IMR-90 (cell line): ENCODE measurements around the gene SULT1E1. TPM values are rescaled to one million over a fixed set of nuclear protein-coding genes. Genes with fewer than 3 reads are reported as not detected.

Source experiments
- ATAC-seq: fragments of 200-7000 bp; cut with Tn5 transposase; 2 replicates; pipeline ENCODE4 v1.9.1; 2020; ENCODE audit warnings: low read depth, mild to moderate bottlenecking, moderate library complexity
- BruUV-seq: library from RNA; stranded (reverse); fragments of 400-500 nt; replicated peaks from 2 replicates; lab custom pipeline; 2021; lab: Mats Ljungman, UMichigan
- CTCF ChIA-PET: fragments of 300-600 bp; formaldehyde crosslinking; extraction: SDS; loops from one replicate; lab custom pipeline; 2021; ENCODE audit warnings: antibody characterized with exemption; lab: Yijun Ruan, JAX
- POLR2A ChIA-PET: fragments of 300-600 bp; sonication (Branson Sonifier 250); formaldehyde crosslinking; loops from one replicate; lab custom pipeline; 2022; ENCODE audit warnings: antibody characterized with exemption; ENCODE audit not compliant: unreplicated experiment; lab: Charles Lee
- DNase-seq: peaks from one replicate; pipeline ENCODE4 v3.0.0; 2013
- H2AFZ ChIP-seq: replicated peaks from 2 replicates; pipeline ENCODE3; 2013; ENCODE audit warnings: low read length, mild to moderate bottlenecking; ENCODE audit not compliant: poor library complexity
- H2AK5ac ChIP-seq: 2 replicates; pipeline ENCODE4 v1.6.1; 2013; ENCODE audit warnings: low read depth, low read length, inconsistent platforms
- H2AK9ac ChIP-seq: replicated peaks from 2 replicates; pipeline ENCODE3; 2013; ENCODE audit warnings: mild to moderate bottlenecking, low read depth, low read length, moderate library complexity; ENCODE audit not compliant: poor library complexity
- H2BK120ac ChIP-seq: 2 replicates; pipeline ENCODE4 v1.6.1; 2013; ENCODE audit warnings: low read depth, low read length, inconsistent platforms
- H2BK15ac ChIP-seq: 3 replicates; pipeline ENCODE4 v1.6.1; 2013; ENCODE audit warnings: low read depth, low read length, inconsistent platforms
- H2BK20ac ChIP-seq: 2 replicates; pipeline ENCODE4 v1.6.1; 2013; ENCODE audit warnings: low read depth, mild to moderate bottlenecking, inconsistent platforms, low read length, moderate library complexity
- H2BK5ac ChIP-seq: 2 replicates; pipeline ENCODE4 v1.6.1; 2013; ENCODE audit warnings: mild to moderate bottlenecking, low read depth, low read length, inconsistent platforms; ENCODE audit not compliant: poor library complexity, severe bottlenecking
- H3K14ac ChIP-seq: replicated peaks from 2 replicates; pipeline ENCODE4 v1.6.1; 2013; ENCODE audit warnings: low read depth, low read length, inconsistent platforms
- H3K18ac ChIP-seq: 2 replicates; pipeline ENCODE4 v1.6.1; 2013; ENCODE audit warnings: low read depth, low read length, control low read depth
- H3K23ac ChIP-seq: 2 replicates; pipeline ENCODE4 v1.6.1; 2013; ENCODE audit warnings: low read depth, low read length, inconsistent platforms
- H3K27ac ChIP-seq: 2 replicates; pipeline ENCODE4 v1.5.1; 2013; ENCODE audit warnings: mild to moderate bottlenecking, control low read depth, low read length; ENCODE audit not compliant: insufficient read depth
- H3K27me3 ChIP-seq: 2 replicates; pipeline ENCODE4 v1.6.1; 2013; ENCODE audit warnings: low read length; ENCODE audit not compliant: control insufficient read depth, insufficient read depth
- H3K36me3 ChIP-seq: 2 replicates; pipeline ENCODE4 v1.6.1; 2013; ENCODE audit warnings: low read length, mixed read lengths; ENCODE audit not compliant: control insufficient read depth, insufficient read depth
- H3K4ac ChIP-seq: 2 replicates; pipeline ENCODE4 v1.6.1; 2013; ENCODE audit warnings: low read depth, low read length, inconsistent platforms
- H3K4me1 ChIP-seq: 2 replicates; pipeline ENCODE4 v1.6.1; 2013; ENCODE audit warnings: low read length, mixed read lengths; ENCODE audit not compliant: control insufficient read depth, insufficient read depth
- H3K4me2 ChIP-seq: 2 replicates; pipeline ENCODE4 v1.6.1; 2013; ENCODE audit warnings: low read depth, mild to moderate bottlenecking, control low read depth, low read length, moderate library complexity
- H3K4me3 ChIP-seq: 2 replicates; pipeline ENCODE4 v1.5.1; 2013; ENCODE audit warnings: low read depth, mild to moderate bottlenecking, control low read depth, low read length, moderate library complexity; ENCODE audit not compliant: insufficient read depth
- H3K56ac ChIP-seq: 2 replicates; pipeline ENCODE4 v1.6.1; 2013; ENCODE audit warnings: low read length, inconsistent platforms; ENCODE audit not compliant: insufficient read depth; ENCODE audit errors: extremely low read depth
- H3K79me1 ChIP-seq, 2 experiments: 2 replicates each; pipeline ENCODE4 v1.6.1; 2013; ENCODE audit warnings: low read length in 2 of 2, inconsistent platforms in 1 of 2, low read depth in 1 of 2
- H3K9ac ChIP-seq: 2 replicates; pipeline ENCODE4 v1.6.1; 2013; ENCODE audit warnings: low read depth, low read length, control low read depth
- H3K9me1 ChIP-seq: 2 replicates; pipeline ENCODE4 v1.6.1; 2013; ENCODE audit warnings: low read length, inconsistent platforms; ENCODE audit not compliant: insufficient read depth
- H3K9me3 ChIP-seq: 2 replicates; pipeline ENCODE4 v1.6.1; 2013; ENCODE audit warnings: low read length; ENCODE audit not compliant: control insufficient read depth, insufficient read depth
- H4K20me1 ChIP-seq: 2 replicates; pipeline ENCODE4 v1.6.1; 2013; ENCODE audit warnings: low read length, inconsistent platforms; ENCODE audit not compliant: insufficient read depth
- H4K5ac ChIP-seq: 2 replicates; pipeline ENCODE4 v1.6.1; 2013; ENCODE audit warnings: mild to moderate bottlenecking, low read depth, low read length, control low read depth
- H4K8ac ChIP-seq, 2 experiments: 2 replicates each; pipeline ENCODE4 v1.6.1; 2013; ENCODE audit warnings: low read depth in 2 of 2, low read length in 2 of 2, control low read depth in 1 of 2, inconsistent platforms in 1 of 2
- H4K91ac ChIP-seq: 2 replicates; pipeline ENCODE4 v1.6.1; 2013; ENCODE audit warnings: low read depth, low read length, inconsistent platforms; ENCODE audit not compliant: insufficient read depth
- BHLHE40 ChIP-seq: fragments of 150-350 bp; IDR thresholded peaks from 2 replicates; pipeline ENCODE4 v1.6.1; 2016; ENCODE audit warnings: mild to moderate bottlenecking, low read depth, low read length
- CEBPB ChIP-seq: IDR thresholded peaks from 2 replicates; pipeline ENCODE4 v1.6.1; 2012; ENCODE audit warnings: low read depth, low read length, improper control_type of control experiment
- CHD1 ChIP-seq: IDR thresholded peaks from 2 replicates; pipeline ENCODE4 v1.6.1; 2012; ENCODE audit warnings: low read depth, low read length, improper control_type of control experiment
- ELK1 ChIP-seq: fragments of 150-350 bp; IDR thresholded peaks from 2 replicates; pipeline ENCODE4 v1.6.1; 2016; ENCODE audit warnings: low read depth, mild to moderate bottlenecking, low read length, moderate library complexity, borderline replicate concordance
- FOS ChIP-seq: fragments of 150-350 bp; IDR thresholded peaks from 2 replicates; pipeline ENCODE4 v1.6.1; 2016; ENCODE audit warnings: low read depth, low read length
- MAFK ChIP-seq: IDR thresholded peaks from 2 replicates; pipeline ENCODE4 v1.6.1; 2012; ENCODE audit warnings: low read depth, low read length, improper control_type of control experiment
- MAZ ChIP-seq: IDR thresholded peaks from 2 replicates; pipeline ENCODE4 v1.6.1; 2012; ENCODE audit warnings: low read depth, mild to moderate bottlenecking, low read length, improper control_type of control experiment, moderate library complexity, borderline replicate concordance
- MXI1 ChIP-seq: IDR thresholded peaks from 2 replicates; pipeline ENCODE4 v1.6.1; 2012; ENCODE audit warnings: low read depth, mild to moderate bottlenecking, low read length, moderate library complexity, borderline replicate concordance
- NFE2L2 ChIP-seq: fragments of 150-350 bp; IDR thresholded peaks from 2 replicates; pipeline ENCODE4 v1.6.1; 2016; ENCODE audit warnings: low read depth, mild to moderate bottlenecking, low read length
- POLR2A ChIP-seq: IDR thresholded peaks from 2 replicates; pipeline ENCODE4 v1.6.1; 2012; ENCODE audit warnings: mild to moderate bottlenecking, low read depth, low read length
- RAD21 ChIP-seq: IDR thresholded peaks from 2 replicates; pipeline ENCODE4 v1.6.1; 2012; ENCODE audit warnings: low read length, improper control_type of control experiment
- RCOR1 ChIP-seq: IDR thresholded peaks from 2 replicates; pipeline ENCODE4 v1.6.1; 2012; ENCODE audit warnings: mild to moderate bottlenecking, low read length, improper control_type of control experiment; ENCODE audit not compliant: insufficient replicate concordance
- RFX5 ChIP-seq: IDR thresholded peaks from 2 replicates; pipeline ENCODE4 v1.8.0; 2012; ENCODE audit warnings: low read depth, mild to moderate bottlenecking, low read length, moderate library complexity
- SMC3 ChIP-seq: fragments of 150-350 bp; IDR thresholded peaks from 2 replicates; pipeline ENCODE4 v1.6.1; 2016; ENCODE audit warnings: low read depth, mild to moderate bottlenecking, antibody characterized with exemption, low read length, moderate library complexity
- USF2 ChIP-seq: fragments of 150-350 bp; IDR thresholded peaks from 2 replicates; pipeline ENCODE4 v1.6.1; 2017; ENCODE audit warnings: mild to moderate bottlenecking, antibody characterized with exemption, low read length, low read depth
- WGBS, 2 experiments: methylation state at CpG; one replicate each; pipeline versions ENCODE4 v1.1.5 to v1.1.7; 2013; ENCODE audit warnings: missing lambda C conversion rate in 2 of 2; ENCODE audit not compliant: insufficient read length in 1 of 2; ENCODE audit errors: extremely low coverage in 2 of 2; 5-methylcytosine and 5-hydroxymethylcytosine counted together
- dilution Hi-C: fragments of 300-500 bp; cut with HindIII; formaldehyde crosslinking; loops from one replicate; pipeline ENCODE4 v1.14.3; 2018; ENCODE audit warnings: low sequenced_read_pairs; ENCODE audit not compliant: unreplicated experiment
- in situ Hi-C: fragments of 300-500 bp; cut with MboI; formaldehyde crosslinking; loops from 3 replicates; pipeline ENCODE4 v1.14.3; 2019; ENCODE audit warnings: low sequenced_read_pairs, inconsistent platforms, mixed read lengths
- intact Hi-C: fragments of 100-400 bp; cut with micrococcal nuclease; formaldehyde crosslinking; loops from 2 replicates; pipeline ENCODE4 v1.10.0; 2022
- polyA plus RNA-seq, 3 experiments: library from polyadenylated mRNA; depleted of rRNA; stranded (reverse); fragments of >200 nt; gene quantifications; 2 replicates each; pipeline ENCODE4 v1.2.3, GENCODE V29; 2012; ENCODE audit warnings: low replicate concordance in 1 of 3
- total RNA-seq: library from RNA; depleted of rRNA; stranded (reverse); fragments of >200 nt; gene quantifications from 2 replicates; pipeline ENCODE4 v1.2.3, GENCODE V29; 2012
- TF ChIP-seq, protein P1 (sequence below): conservative IDR thresholded peaks from 2 replicates; pipeline ENCODE4 v1.5.1; 2012; ENCODE audit warnings: mild to moderate bottlenecking, low read depth, low read length, improper control_type of control experiment

Gene SULT1E1
- total and polyA plus RNA-seq, 2 of the 4 experiments (the other 2 are of a cell fraction), result not detected

DNA sequence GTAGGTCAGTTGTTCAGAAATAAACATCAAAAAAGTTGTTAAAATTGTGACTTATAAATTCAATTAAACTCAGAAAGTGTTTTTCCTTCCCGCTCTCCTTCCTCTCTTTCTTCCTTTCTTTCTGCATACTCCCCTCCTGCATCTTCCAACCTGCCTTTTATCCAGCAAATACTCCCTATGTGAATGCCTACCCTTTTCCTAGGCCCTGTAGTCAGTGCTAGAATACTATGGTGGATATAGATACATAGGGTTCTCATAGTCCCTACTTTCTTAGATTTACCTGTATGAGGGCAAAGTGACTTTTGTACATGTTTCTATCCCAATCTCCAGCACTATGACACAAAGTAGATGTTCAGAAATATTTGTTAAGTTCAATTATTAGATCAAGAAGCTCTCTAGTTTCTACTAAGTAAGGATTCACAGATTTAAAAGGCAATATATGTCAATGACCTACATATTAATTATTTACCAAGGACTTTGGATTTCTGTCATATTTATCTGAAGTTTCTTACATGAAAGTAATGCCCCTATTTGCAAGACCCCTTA, 732 bp downstream of the SULT1E1 start:
- no peak for ATAC-seq
- Histone ChIP-seq H3K18ac (no peak overlapping the region), H4K91ac (no peak overlapping the region), H2AFZ (no peak overlapping the region), H2BK120ac (no peak overlapping the region), H3K9me1 (no peaks in the 10 kb centered on the region), H3K9me3 (no peaks in the 10 kb centered on the region), H3K4me2 (no peak overlapping the region), H2BK5ac (no peak overlapping the region), H3K56ac (no peak overlapping the region), H3K27ac (no peak overlapping the region), H3K4me3 (no peak overlapping the region), H4K20me1 (no peaks in the 10 kb centered on the region), H3K4ac (no peak overlapping the region), H2AK5ac (no peak overlapping the region), H4K5ac (no peak overlapping the region), H2BK15ac (no peak overlapping the region), H3K4me1 (no peaks in the 10 kb centered on the region), H3K27me3 (no peaks in the 10 kb centered on the region), H3K9ac (no peak overlapping the region), H2AK9ac (no peak overlapping the region), H4K8ac (no peak overlapping the region), H3K79me1 (no peaks in the 10 kb centered on the region), H3K14ac (no peak overlapping the region), H3K23ac (no peak overlapping the region), H2BK20ac (no peak overlapping the region), H3K36me3 (no peaks in the 10 kb centered on the region)
- TF ChIP-seq RCOR1 (no peak), SMC3 (no peak), ELK1 (no peak), MAFK (no peak), MAZ (no peak), CHD1 (no peak), BHLHE40 (no peak), RAD21 (no peak), RFX5 (no peak), FOS (no peak), CEBPB (no peak), NFE2L2 (no peak), POLR2A (no peak), USF2 (no peak), MXI1 (no peak)
- TF ChIP-seq, protein P1, sequence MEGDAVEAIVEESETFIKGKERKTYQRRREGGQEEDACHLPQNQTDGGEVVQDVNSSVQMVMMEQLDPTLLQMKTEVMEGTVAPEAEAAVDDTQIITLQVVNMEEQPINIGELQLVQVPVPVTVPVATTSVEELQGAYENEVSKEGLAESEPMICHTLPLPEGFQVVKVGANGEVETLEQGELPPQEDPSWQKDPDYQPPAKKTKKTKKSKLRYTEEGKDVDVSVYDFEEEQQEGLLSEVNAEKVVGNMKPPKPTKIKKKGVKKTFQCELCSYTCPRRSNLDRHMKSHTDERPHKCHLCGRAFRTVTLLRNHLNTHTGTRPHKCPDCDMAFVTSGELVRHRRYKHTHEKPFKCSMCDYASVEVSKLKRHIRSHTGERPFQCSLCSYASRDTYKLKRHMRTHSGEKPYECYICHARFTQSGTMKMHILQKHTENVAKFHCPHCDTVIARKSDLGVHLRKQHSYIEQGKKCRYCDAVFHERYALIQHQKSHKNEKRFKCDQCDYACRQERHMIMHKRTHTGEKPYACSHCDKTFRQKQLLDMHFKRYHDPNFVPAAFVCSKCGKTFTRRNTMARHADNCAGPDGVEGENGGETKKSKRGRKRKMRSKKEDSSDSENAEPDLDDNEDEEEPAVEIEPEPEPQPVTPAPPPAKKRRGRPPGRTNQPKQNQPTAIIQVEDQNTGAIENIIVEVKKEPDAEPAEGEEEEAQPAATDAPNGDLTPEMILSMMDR, result no peak
- DNase-seq, result no peak
- ChIA-PET POLR2A (no interaction called here), CTCF (no interaction called here)
- no TSS peak for BruUV-seq
- in situ Hi-C loops (no loop called here), intact Hi-C loops (no loop called here), dilution Hi-C loops (no loop called here)
- WGBS, 2 experiments, result no CpG with 5 or more reads among the region's 1 CpG
